NCI-H146 treated with DMSO at 0.1 percent for 48 hours (cell line): ENCODE measurements around the gene ZBTB40.

Experiments
- DNase-seq: peaks from one replicate; lab custom pipeline; 2025; ENCODE audit not compliant: unreplicated experiment; lab: John Stamatoyannopoulos, UW

Gene ZBTB40

DNA sequence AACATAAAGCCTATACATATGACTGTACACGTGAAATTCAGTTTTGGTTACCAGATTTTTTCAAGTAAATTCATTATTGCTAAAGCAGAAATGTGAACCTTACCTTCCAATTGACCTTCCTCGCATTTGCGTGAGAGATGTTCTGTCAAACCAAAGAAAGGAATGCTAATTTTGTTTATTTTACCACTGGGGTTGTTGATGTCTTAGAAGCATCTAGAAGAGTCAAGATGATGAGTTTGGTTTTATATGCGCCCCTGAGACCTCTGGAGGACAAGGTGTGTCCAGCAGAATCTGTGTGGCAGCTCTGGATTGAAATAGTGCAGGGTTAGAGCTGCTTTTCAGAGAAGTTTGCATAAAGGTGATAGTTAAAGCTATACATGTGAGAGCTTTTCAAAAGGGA lies 48.4 kb downstream of the ZBTB40 start:
- no peak for DNase-seq

DNA sequence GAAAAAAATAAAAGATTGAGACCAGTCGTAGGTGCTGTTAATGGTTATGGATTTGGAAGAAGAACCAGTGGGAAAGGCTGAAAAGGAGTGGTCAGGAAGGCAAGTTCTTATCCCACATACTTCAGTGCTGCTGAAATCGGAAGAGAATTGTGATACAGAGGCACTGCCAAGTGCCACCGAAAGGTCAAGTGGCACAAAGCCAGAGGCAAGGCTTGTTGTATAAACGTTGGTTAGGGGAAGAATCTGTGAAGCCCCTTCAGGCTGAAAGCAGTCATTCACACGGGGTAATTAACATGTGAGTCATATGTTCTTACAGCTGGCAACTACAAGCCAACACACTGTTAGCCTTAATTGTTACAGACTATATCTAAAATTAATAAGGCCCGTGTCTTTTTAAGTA lies 48.8 kb downstream of the ZBTB40 start:
- peak; percentile 7 for DNase-seq

DNA sequence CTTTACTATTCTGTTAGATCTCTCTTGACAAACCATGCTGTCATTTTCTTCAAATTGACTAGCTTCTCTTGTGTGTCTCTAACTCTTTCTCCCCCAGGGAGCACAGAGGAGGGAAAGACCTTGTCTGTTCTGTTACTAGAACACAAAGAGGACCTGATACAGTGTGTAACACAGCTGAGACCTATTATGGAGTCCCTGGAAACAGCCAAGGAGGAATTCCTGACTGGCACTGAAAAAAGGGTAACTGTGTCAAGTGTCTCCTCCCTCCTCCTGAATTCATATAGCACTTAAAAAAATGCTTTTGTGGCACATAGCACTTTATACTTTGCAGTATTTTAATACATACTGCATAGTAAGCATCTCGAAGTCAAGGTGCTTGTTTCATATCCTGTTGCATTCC lies 50.6 kb downstream of the ZBTB40 start:
- no peak for DNase-seq

DNA sequence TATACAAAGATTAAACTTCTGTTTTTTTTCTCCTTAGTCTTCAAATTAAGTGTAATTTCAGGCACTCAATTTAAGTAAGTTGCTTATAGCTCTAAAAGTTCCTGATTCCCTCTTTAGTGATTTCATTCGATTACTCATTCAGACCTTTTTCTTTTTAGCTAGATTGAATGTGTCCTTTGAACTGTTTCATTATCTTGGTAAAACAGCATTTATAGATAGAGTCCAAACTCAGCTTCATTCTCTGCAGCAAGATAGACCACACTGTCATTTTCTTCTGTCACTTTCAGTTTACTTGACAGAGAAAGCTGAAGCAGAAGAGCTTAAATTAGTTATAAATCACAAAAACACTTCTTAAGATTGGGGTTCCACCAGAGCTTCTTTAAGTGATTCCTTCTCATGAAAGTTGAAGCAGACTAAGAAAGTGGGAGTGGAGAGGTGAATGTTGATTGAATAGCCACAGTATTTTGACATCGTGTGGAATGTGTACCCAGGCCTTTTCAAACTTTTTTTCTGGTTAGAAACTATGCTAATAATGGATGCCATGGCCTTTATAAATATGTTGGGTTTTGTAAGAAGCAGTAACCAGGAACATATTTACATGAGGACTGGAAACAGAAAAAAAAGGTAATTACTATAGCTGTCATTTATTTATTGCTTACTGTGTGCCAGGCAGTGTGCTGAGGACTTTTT lies 52.2 kb downstream of the ZBTB40 start:
- no peak for DNase-seq

DNA sequence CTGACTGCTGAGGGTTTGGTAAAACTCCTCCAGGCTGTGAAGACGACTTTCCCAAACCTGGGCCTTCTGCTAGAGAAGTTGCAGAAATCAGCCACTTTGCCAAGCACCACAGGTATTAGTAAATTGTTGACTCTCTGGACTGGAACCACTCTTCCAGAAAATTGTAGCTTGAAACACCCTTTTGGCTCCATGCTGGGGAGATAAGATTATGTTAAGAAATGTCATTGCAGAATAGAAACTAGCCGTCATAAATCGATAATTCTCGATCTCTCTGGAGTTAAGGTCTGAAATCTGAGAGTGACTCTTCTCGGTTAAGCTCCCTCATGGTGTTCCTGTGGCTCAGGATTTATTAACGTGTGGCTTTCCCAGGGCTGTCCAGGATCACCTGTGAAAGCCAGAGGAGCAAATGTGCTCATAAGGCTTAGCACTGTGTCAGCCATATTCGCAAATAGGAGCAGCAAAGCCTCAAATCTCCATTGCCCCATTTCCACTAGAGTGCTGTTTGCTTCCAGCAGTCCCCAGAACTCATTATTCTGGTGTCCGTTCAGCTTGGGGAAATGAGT lies 54.6 kb downstream of the ZBTB40 start:
- DNase-seq = no peak

DNA sequence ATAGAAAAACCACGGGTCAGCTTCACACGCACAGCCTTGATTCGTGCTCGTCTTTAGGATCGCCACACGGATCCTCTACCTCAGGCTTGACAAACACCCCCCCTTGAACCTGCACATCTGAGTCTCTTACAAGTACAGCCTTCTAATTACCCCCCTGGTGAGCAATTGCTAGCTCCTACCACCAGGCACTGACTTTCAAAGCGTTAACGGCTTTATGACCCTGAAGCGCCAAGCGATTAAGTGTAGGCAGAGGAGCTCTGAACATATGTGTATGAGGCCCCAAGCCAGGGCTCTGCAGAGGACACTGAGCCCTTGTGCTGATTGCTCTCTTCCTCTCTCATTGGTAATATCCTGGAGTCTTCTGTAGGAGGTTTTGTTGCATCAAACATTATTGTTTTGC lies 55.9 kb downstream of the ZBTB40 start:
- peak; percentile 1 for DNase-seq

DNA sequence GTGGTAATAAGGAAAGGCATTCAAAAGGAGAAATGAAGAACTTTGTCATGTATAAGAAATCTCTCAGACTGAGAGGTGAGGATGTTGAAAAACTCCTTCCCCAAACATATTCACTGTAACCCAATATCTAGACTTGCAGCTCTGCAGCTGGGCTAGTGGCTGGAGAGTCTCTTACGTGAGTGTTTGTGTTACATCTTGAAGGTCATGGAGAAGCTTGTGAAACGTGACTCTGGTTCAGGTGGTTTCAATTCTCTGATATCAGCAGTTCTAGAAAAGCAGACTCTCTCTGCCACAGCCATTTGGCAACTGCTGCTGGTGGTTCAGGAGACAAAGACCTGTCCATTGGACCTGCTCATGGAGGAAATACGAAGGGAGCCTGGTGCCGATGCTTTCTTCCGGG lies 56.7 kb downstream of the ZBTB40 start:
- DNase-seq = no peak

DNA sequence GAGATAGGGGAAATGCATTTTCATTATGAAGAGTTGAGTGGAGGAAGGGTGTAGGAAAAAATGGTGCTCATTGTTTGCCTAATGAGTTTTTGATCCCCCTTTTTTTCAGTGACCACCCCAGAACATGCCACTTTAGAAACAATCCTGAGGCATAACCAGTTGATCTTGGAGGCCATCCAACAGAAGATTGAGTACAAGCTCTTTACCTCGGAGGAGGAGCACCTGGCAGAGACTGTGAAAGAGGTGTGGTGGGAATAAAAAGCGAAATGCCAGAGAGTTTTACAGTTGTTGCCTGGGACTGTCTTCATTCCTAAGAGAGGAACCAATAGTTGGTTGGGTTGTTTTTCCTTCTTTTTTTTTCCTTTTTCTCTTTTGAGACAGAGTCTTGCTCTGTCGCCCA lies 57.3 kb downstream of the ZBTB40 start:
- no peak for DNase-seq

DNA sequence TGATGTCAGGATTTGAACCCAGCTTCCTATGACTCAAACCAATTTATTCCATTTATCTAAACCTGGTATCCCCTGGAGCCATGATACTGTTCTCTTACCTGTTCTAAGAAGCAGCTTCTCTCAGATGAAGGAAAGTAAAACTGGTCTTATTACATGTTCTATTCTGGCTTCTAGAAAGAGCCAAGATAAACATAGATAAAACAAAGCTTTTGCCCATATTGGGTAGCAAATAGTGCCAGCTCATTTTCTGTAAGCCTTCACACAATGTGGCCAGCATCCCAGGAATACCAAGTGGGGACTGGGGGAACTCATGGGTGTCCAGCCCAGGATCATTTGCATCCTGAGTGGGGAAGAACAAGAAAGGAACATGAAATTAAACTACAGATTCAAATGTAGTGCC lies 58.2 kb downstream of the ZBTB40 start:
- no peak for DNase-seq

DNA sequence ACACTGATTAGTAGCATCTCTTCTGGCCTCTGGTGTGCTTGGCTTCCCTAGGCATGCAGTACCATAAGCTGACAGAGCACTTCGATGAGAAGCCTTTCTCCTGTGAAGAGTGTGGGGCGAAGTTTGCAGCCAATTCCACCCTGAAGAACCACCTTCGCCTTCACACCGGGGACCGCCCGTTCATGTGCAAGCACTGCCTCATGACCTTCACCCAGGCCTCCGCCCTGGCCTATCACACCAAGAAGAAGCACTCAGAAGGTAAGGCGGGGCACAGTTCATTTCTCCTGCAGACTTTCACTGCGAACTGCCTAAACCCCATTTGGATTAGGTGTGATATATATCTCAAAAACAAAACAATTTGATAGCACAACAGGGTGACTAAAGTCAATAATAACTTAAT lies 61.2 kb downstream of the ZBTB40 start:
- DNase-seq = no peak

DNA sequence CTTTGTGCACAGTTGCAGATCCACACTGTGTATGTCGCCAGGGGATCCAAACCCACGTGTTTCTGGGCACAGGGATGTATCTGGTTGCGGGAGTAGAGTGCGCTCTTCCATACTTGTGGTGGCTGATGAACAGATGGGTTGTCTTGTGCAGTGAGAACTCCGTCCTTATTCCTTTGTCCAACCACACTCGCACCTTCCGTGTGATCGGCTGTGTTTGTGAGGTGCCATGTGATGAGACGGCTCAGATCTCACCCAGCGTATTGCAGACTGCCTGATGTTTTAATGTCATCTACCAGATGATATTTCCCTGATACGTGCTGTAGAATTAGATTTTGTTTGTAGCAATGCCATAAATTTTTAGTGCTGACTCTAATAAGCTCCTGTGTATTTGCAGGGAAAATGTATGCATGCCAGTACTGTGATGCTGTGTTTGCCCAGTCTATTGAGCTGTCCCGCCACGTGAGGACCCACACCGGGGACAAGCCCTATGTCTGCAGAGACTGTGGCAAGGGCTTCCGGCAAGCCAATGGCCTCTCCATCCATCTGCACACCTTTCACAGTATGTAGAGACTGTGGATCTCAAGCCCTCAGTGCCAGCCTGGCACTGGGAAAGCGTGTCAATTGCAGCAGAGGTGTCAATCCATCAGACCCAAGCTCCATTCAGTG lies 65.4 kb downstream of the ZBTB40 start:
- DNase-seq = no peak

DNA sequence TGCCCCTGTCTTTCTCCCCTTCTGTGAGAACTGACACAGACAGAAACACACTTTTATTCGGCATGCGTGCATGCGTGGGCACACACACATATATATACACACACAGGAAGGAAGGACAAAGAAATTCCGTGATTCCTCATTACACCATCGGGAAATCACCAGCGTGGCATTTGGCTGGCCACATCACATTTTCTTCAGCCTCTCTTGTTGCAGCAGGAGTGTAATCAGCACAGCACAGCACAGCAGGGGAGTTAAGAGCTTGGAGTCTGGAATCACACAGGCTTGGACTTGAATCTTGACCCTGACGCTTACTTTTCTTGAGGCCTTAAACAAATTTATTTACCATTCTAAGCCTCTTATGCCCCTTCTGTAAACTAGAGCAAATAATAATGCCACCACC lies 66.3 kb downstream of the ZBTB40 start:
- DNase-seq = no peak

DNA sequence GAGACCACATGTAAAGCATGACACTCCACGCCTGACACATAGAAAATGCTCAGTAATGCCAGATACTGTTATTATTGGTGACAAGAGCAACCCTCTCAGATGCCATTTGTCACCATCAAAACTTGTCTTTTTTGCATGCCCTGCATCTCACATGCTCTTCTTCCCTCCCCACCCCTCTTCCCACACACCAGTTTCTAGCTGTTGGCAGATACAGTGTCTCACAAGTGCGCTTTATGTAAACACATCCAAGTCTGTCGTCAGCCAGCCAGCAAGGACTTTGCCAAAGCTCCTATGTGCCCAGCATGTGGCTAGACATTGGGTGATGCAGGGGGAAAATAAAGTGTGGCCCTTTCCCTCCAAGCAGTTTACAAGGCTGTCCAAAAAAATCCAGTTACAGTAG lies 66.7 kb downstream of the ZBTB40 start:
- DNase-seq = no peak

DNA sequence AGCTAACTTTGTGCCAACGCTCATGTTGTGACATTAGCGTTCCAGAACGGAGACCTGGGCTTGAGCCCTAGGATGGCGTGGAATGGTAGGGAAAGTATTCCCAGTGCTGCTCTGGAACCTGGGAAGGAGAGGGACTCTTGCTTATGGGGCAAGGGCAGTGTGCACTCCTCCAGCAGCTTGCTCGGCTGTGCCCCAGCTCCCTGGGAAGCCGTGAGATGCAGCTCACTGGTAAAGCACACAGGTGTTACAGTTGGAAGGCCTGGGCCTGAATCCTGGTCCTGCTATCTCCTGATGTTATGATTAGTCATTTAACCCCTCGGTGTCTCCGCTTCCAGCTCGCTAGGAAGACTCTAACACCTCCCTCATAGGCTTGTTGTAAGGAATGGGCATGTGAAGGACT lies 69.2 kb downstream of the ZBTB40 start:
- DNase-seq = no peak

DNA sequence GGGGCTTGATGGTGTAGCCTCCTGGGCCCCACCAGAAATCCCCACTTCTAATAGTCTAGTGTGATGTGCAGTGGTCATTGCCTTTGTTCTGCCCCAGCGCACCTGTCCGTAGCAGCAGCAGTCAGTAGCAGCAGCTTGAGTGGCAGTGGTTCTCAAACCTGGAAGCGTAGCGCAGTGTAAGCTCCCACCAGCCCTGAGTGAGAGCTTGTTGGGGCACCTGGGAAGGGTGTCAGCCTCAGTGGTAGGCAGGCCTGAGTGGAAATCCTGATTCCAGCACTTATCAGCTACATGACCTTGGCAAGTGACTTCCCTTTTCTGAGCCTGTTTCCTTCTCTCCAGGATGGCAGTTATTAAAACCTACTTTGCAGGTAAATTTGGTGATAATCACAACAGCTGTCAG lies 70.0 kb downstream of the ZBTB40 start:
- DNase-seq = no peak

DNA sequence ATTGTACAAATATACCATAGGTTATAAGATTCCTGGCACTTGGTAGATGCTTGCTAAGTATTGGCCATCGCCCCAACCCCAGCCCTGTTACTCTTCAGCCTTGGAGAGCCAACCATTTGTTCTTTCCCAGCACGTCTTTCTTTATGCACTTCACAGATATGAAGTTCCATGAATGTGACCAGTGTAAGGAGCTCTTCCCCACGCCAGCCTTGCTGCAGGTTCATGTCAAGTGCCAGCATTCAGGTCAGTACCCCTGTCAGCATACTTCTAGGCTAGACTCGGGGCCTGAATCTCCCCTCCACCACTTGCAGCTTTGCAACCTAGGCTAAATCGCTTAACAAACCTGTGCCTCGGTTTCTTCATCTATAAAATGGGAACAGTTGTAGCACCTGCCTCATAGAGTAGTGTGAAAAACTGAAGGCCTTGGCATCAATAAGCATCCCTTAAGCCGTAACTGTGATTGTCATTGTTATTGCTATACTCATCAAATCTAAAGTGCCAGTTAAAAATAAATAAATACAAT lies 70.6 kb downstream of the ZBTB40 start:
- DNase-seq = no peak

DNA sequence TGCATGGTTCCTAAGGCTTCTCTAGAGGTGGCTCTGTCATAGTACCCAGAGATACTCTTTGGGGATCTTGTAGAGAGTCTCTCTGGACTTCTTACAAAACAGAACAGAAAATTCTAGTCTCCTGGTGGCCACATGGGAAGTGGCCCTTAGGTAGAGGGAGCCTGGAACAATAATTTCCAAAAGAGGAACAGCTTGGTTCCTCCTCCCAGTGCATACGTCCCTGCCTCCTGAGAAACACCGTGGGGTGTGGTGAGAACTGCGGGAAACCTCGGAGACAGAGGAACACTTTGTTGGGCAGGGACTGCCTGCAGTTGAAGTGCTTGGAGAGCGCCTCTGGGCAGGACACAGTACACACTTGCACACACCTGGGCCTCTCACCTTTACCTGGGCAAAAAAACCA lies 72.8 kb downstream of the ZBTB40 start:
- DNase-seq = no peak

DNA sequence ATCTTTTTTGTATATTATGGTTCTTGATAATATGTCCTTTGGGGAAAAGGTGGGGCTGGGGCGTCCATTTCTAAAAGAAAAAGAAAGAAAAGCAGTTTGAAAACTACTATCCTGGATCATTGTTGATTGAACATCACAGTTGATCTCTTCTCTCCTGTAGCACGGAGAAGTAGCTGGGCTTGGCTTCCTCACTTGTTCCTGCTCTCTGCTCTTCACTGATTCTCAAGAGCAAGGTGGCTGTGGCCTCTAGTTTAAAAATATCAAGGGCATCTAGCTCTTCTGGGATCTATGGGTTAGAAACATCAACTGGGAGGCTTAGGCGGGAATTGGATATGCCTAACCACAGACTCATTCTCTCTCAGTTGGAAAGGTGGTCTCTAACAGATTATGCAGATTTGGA lies 73.6 kb downstream of the ZBTB40 start:
- DNase-seq = no peak

DNA sequence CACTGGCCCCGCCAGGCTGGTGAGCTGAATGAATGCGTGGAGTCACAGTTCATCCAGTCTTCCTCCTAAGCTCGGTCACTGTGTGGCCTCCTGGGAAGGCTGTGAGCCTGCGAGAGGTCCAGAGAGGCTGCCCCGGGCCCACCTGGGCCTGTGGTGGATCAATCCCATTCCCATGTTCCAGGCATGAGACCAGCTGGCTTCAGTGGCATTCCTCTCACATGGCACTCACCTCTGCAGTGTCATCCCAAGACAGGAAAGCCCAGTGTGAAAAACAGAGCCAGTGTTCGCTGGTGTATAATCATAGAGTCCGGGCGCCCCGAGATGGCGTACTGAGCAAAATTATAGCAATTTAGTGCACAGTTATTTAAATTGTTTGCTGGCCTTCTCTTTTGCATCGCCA lies 74.0 kb downstream of the ZBTB40 start:
- DNase-seq = no peak

DNA sequence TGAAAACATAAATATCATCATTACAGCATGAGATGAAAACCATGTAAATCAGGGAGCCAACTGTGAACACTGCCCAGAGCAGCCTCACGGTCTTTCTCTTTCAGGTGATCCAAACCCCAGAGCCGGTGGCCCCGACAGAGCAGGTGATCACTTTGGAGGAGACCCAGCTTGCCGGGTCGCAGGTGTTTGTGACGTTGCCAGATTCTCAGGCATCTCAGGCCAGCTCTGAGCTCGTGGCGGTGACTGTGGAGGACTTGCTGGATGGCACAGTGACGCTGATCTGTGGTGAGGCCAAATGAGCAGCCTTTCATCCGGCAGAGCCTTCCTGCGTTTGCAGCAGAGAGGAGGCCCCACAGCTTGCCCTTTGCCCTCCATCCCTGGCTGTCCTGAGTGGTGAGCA lies 74.4 kb downstream of the ZBTB40 start:
- no peak for DNase-seq

DNA sequence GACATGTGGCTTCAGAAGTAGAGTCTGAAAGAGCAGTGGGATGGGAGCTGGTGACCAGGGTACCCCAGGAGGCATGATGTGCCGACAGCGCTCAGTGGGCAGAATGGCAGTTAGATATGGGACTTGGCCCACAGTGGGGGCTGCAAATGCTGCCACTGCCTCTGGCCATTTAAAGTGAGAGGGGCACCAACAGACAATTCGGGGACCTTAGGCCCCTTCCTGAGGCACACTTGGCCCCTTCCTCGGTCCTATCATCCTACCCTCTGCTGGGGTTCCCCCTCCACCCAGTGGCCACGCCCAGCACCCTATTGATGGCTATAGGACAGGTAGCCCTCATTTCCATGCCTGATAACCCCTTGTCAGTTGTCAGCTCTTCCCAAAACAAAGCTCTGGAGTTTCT lies 75.0 kb downstream of the ZBTB40 start:
- no peak for DNase-seq

DNA sequence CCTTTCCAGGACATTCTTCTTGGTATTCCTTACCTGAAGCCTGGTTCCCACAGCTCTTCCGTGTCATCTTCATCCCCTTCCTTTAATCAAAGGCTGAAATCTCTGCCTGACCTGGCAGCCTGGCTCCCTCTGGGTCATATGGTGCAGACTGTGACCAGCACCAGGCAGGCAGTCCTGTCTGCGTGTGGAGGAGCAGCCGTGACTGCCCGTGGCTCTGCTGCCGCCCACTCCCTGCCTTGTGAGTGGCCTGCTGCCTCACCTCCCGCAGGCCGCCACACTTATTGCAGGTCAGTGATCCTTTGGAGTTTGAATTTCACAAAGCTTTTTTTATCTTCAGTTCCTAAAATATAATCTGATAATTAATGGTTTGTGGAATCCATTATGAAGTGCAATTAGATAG lies 75.5 kb downstream of the ZBTB40 start:
- no peak for DNase-seq
